Umbilical cord (tissue), 2 donors: ENCODE measurements around the gene CRELD2. TPM values are rescaled to one million over a fixed set of nuclear protein-coding genes. Genes with fewer than 3 reads are reported as not detected.

Experiments used
- DNase-seq: peaks from one replicate; pipeline ENCODE4 v3.0.0-alpha.2; 2015; ENCODE audit warnings: low spot score
- total RNA-seq: library from RNA; depleted of rRNA; stranded (reverse); fragments of >200 nt; gene quantifications from one replicate; pipeline ENCODE4 v1.2.3, GENCODE V29; 2014; ENCODE audit warnings: low replicate concordance; ENCODE audit not compliant: insufficient read depth

CRELD2 gene
- total RNA-seq, 1 donor from 2014 or later: 23.8 TPM

- peak; percentile 50 for DNase-seq
These were observed 48.6 kb downstream of the CRELD2 start for GRCh38 chr22:49966774-49967705.

- no peak for DNase-seq
These were observed 49.3 kb downstream of the CRELD2 start for GRCh38 chr22:49967706-49968208.

GRCh38 chr22:49968313-49968830 lies 49.9 kb downstream of the CRELD2 start:
- DNase-seq: no peak

- DNase-seq: no peak
These were observed 50.6 kb downstream of the CRELD2 start for GRCh38 chr22:49968831-49969661.

GRCh38 chr22:49969751-49970527 lies 51.5 kb downstream of the CRELD2 start:
- no peak for DNase-seq

GRCh38 chr22:49970528-49971231 lies 52.2 kb downstream of the CRELD2 start:
- peak; percentile 91 for DNase-seq

GRCh38 chr22:49971232-49972162 lies 53.1 kb downstream of the CRELD2 start:
- peak; percentile 44 for DNase-seq

GRCh38 chr22:49972163-49973017 lies 54.0 kb downstream of the CRELD2 start:
- no peak for DNase-seq

GRCh38 chr22:49973018-49973961 lies 54.9 kb downstream of the CRELD2 start:
- DNase-seq: no peak

GRCh38 chr22:49975543-49976389 lies 57.3 kb downstream of the CRELD2 start:
- DNase-seq: no peak

GRCh38 chr22:49976439-49977175 lies 58.2 kb downstream of the CRELD2 start:
- no peak for DNase-seq
